Hippocampal formation (tissue), 2 donors: ENCODE results near the gene KLB.

Experiments used
- DNase-seq, 2 donors: peaks; one replicate each; lab custom pipeline; 2025; lab: John Stamatoyannopoulos, UW

KLB gene

DNA sequence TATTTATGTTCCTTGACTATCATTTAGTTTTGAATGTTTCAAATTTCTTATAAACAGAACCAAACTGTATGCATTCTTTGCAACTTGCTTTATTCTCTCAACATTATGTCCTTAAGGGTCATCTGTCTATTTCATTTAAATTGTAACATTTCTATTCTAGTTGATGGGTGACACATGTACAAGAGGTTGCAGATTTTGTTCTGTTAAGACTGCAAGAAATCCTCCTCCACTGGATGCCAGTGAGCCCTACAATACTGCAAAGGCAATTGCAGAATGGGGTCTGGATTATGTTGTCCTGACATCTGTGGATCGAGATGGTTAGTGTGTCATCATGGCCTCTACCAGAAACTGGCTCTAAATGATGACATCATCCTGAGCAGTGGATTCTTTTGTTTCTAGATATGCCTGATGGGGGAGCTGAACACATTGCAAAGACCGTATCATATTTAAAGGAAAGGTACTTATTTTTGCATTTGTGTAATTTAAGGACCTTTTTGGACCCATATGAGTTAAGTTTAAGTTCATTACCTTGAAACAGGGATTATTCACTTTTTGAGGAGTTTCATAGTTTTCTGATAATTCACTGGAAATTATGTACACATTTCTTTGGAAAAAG, 58.3 kb downstream of the KLB start:
- no peak for DNase-seq

DNA sequence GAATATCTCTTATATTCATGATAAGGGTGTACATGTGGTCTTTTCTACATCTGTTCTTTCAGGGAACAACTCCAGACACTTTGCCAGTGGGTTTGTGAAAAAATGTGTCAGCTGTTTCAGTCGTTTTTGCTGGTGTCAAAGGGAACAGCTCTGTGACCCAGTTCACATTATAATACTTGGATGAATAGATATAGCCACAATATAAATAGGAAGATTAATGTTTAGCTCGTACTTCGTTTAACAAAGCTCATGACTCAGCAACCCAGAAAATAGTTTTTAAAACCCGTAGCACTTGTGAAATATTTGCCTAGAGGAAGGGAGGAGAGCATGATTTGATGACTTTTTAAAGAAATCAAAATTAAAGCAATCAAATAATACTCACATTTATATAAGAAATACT, 60.0 kb downstream of the KLB start:
- no peak for DNase-seq

DNA sequence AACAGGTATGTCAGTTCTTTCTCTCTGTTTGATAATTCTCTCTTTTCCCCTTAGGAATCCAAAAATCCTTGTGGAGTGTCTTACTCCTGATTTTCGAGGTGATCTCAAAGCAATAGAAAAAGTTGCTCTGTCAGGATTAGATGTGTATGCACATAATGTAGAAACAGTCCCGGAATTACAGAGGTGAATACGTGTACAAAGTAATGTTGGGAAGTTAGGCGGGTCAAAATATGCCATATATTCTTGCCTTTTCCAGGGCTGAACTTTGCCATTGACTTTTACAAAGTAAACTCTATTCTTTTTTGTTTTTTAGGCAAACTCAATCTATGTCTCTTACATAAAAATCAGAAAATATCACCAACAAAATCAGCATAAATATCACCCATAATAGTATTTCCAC, 60.7 kb downstream of the KLB start:
- DNase-seq: no peak

DNA sequence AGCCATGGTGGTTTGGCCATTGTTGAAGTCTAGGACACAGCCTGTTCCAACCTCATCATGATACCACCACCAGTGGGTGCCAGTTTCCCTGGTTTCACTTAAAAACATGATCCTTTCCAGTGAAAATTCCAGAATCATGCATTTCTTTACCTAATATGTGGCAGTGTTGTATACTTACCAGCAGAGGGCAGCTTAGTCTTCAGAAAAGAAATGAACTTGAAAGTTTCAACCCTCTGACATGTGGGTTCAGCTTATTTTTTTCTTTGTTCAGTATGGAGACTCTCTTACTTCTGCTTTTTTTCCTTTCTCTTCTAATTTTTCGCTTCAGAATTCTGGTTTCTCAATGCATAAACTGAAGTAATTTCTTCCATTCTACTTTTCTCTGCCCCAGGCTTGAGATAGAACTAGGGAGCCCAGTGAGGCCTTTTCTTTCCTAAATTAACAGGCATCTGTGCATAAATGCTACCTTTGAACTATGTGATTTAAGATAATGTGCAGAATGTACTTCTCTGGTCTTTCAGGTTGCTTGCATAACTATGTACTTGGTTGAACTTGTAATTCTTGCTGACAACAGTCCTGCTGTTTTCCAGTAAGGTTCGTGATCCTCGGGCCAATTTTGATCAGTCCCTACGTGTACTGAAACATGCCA, 62.8 kb downstream of the KLB start:
- peak in 1 of 2 donors; percentile 86 for DNase-seq

DNA sequence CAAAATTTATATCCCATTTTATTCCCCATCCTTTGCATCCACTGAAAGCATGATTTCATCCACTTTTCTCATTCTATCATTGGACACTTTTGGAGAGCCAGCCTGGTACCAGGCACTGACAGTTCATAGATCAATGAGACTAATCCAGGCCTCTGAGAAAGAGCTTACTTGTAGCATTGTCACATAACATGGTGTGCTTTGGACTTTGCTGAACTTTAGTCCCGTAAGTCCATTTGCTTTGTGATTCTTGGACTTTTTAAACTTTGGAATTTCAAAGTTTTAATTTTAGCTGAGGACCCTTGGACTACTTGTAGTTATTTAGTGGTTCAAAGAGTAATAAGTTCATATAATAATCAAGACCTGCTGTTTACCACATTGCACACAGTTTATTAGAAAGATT, 63.7 kb downstream of the KLB start:
- DNase-seq: no peak

DNA sequence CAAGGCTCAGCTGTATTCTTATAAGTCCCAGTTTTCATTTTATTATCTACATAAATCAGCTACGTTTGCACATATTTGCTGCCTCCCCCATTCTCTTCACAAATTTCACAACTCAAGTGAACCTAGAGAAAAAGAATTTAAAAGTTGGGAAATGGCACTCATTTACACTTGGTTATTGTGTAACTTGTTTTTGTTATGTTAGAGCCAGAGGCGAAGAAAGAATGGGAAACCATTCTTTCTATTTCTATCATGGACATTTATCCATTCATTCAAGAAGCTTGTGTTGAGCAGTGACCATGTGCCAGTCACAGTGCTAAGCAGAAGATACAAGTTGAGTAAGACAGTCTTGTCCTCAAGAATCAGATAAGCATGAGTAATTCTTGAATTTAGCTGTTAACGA, 65.7 kb downstream of the KLB start:
- no peak for DNase-seq

DNA sequence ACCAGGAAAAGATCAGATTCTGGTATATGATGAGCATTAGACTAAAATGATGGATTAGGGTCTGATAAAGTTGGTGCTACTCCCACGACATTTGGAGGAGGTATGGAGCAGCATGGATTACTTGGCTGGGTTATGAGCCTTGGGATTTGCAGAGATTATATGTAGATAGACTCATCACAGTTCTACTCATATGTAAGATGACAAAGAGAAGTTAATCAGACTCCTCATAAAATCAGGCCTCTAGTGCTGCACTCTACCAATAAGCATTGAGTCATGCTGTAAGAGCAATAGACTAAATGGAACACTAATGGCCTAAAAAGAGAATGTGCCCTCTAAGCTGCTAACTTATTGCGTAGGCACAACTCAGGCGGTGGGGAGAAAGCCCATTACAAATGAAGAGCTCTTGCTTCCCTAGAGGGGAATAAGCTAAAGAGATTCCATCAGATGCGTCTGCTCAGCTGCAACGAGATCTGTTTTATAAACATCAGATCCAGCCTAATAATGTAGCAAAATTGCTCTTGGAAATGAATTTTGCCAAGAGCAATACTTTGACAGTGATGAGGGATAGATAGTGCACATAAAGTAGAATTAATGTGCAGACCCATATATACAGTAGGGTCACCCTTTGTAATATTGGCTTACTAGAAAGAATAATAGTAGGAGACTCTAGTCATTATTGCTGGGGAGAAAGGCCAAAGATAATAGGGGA, 69.6 kb downstream of the KLB start:
- no peak for DNase-seq

DNA sequence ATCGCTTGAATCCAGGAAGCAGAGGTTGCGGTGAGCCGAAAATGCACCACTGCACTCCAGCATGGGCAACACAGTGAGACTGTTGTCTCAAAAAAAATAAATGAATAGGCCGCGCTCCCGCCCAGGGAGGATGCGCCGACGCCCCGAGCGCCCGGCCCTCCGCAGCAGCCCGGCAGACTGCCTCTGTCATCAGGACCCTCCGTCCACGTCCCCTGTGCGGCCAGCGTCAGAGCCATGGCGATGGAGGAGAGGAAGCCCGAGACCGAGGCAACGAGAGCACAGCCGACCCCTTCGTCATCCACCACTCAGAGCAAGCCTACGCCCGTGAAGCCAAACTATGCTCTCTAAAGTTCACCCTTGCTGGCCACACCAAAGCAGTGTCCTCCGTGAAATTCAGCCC, 73.5 kb downstream of the KLB start:
- no peak for DNase-seq

DNA sequence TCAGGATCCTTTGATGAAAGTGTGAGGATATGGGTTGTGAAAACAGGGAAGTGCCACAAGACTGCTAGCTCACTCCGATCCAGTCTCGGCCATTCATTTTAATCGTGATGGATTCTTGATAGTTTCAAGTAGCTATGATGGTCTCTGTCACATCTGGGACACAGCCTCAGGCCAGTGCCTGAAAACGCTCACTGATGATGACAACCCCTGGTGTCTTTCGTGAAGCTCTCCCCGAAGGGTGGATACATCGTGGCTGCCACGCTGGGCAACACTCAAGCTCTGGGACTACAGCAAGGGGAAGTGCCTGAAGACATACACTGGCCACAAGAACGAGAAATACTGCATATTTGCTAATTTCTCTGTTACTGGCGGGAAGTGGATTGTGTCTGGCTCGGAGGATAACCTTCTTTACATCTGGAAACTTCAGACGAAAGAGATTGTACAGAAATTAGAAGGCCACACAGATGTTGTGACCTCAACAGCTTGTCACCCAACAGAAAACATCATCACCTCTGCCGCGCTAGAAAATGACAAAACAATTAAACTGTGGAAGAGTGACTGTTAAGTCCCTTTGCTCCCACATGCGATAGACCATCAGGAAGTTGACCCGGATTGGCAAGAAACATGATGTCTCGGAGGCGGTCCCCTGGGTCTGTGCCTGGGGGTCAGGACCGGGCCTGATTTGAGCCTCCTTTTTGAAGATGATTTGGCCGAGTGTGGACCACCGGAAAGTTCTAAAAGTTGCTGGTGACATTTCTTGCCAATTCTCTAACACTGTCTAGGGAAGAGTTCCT, 74.4 kb downstream of the KLB start:
- no peak for DNase-seq

DNA sequence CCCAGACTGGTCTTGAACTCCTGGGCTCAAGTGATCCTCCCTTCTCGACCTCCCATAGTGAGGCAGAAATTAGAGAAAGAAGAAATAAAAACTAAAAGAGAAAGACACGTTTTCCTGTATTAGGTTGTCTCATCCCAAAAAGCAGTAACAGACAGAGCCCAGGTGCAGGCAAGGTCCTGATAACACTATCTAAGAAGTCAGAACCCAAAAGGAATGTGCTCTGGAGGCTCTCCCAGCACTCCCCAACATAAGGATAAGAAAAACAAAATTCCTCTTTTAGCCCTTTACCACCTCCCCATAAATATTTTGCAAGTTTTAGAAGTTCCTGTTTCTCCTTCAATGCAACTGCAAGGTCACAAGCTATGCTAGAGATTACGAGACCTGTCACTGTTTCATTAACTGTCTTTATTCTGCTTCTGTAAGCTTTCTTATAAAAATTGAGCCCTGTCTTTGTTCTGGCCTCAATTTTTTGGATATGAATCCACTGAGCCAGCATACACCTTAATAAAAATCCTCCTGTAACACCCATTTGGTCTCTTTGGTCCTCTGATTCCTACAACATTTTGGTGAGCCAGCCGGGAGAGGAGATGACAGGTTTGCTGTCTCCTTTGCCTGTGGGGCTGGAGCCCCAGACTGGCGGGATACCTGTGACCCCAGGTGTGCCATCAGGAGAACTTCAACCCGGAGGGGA, 78.0 kb downstream of the KLB start:
- DNase-seq: no peak

DNA sequence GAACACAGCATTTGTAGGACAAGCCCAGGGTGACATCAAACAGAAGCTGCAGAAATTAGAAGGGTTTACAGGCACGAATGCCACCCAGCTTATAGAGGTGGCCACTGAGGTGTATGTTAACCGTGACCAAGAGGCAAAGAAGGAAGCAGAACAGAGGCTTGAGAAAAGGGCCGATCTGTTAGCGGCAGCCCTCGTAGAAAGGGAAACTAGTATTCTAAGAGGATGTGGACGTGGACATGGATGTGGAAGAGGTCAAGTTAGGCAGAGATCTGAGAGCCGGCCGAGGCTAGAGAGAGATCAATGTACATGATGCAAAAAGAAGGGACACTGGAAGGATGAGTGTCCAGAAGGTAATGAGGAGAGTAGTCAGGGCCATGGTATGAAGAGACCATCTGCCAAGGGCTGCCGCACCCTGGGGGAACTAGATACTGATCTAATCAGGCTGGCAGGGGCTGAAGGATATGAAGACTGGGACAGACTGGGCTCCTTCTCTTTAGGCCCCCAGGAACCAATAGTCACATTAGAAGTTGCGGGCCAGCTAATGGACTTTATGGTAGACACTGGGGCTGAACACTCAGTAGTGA, 79.6 kb downstream of the KLB start:
- no peak for DNase-seq

DNA sequence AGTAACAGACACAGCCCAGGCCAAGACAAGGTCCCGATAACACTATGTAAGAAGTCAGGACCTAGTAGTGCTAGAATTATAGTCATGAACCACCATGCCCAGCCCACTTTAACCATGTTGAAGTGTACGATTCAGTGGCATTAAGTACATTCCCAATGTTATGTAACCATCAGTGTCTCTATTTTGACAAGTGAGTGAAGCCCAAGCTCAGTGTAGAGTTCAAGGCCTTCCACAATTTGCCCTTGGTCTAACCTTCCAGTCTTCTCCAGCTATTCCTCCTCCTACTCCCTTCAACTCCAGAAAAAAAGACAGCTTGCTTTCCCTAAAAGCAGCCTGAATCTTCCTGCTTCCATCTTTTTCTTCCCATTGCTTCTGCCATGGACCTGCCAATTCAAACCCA, 83.6 kb downstream of the KLB start:
- no peak for DNase-seq

DNA sequence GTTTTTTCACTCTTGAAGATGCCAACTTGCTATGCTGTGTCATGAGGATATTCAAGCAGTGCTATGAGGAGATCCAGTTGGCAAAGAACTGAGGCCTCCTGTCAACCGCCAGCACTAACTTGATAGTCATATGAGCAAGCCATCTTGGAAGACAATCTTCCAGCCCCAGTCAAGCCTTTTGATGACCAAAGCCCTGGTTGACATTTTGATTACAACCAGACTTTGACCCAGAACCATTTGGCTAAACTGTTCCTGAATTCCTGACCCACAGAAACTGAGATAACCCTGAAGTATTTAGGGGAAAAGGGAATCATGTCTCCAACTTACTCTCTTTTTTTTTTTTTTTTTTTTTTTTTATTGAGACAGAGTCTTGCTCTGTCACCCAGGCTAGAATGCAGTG, 87.6 kb downstream of the KLB start:
- DNase-seq: no peak

DNA sequence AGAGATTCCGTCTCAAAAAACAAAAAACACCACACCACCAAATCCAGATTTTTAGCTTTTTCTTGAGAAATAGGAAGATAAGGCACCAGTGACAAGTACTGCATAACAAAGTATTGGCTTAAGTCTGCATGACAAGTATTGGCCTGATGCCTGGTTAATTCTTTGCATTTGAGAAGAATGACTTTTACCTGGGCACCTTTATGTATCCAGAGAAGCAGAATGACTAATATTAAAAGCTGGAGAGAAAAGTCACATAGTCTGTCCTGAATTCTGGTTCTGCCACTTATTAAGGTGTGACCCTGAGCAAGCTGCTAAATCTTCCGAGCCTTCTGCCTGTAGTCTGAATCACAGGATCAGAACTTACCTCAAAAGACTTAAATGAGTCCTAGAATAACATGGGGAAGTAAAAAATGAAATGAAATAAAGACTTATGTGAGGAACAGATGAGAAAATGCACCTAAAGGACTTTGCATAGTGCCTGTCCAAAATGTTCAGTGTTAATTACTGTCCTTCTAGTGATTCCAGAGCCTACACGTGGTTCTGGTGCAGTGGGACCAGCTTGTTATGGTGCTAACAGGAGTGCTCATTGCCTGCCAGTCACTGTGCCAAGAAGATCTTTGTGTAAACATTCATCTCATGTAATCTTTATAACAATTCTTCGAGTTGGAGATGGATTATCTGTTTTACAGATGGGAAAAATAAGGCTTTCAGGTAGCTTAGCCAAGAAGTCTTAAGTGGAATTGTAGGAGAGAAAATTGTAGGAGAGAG, 88.9 kb downstream of the KLB start:
- DNase-seq: no peak

DNA sequence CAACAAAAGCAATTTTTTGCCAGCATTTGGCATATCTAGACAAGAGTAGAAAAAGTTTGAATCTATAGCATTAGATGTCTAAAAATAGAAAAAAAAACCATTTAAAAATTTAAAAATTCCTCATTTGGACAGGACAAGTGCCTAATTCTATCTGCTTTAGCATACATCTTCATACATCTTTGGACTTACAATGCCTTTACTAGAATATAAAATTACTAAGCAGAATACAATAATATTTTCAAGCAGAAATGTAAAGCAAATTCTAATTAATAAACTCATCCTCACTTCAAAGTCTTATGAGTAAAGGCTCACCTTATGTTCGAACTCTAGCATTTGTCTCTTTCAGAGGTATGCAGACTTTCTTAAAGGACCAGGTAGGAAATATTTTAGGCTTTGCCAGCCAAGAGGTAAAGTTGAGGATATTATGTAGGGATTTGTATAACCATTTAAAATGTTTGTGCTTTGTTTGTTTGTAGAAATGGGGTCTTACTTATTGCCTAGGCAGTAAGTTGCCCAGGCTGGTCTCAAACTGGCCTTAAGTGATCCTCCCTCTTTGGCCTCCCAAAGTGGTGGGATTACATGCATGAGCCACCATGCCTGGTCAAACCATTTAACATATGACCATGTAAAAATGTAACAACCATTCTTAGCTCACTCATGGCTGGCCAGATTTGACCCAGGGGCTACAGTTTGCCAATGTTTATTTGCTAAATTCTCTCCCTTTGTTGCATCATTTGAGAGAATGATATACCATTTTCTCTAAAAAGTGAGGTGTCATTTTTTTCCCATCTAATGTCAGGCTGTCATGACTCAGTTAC, 91.4 kb downstream of the KLB start:
- DNase-seq: no peak

DNA sequence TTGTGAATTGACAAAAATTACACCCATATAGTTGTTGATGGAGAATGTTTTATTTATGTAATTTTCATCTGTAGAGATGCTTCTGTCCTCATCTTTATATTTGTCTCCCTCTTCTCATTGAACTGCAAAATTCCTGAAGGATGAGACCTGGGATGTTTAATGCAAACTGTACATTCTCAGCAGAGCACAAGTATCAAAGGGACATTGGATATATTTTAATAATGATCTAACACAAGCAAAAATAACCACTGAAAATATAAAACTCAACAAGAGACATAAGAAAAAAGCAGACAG, 91.9 kb downstream of the KLB start:
- DNase-seq: no peak
